ENCODE data around the gene CYB561D2.

GRCh38 chr3:50395070-50395860 is 44.6 kb downstream of the CYB561D2 start:
- TF ChIP-seq CTCF (IDR thresholded peaks at IDR 0.05) (no peak), POLR2A (IDR thresholded peaks at IDR 0.05) (no peak), POLR2AphosphoS5 (IDR thresholded peaks at IDR 0.05; ENCODE audit: insufficient read depth in 1 of 2, low read depth in 1 of 2) (no peak)

Measured in vagina (tissue), 2 donors.